GM21367 (cell line): ENCODE results near the gene SRP9.
"Not testable (repeated sequence)": the region's sequence is repeated elsewhere in the genome, so short reads cannot be mapped to it uniquely, and the experiment has no call there.

Experiments used
- ATAC-seq: cut with Tn5 transposase; IDR thresholded peaks from one replicate; pipeline ENCODE4 v1.9.1; 2021; ENCODE audit not compliant: unreplicated experiment

Gene SRP9

GRCh38 chr1:225774281-225775147, 3.1 kb upstream of the SRP9 start:
- ATAC-seq: no peak

GRCh38 chr1:225776294-225776693, 1.3 kb upstream of the SRP9 start:
- ATAC-seq: no peak

- ATAC-seq: peak; percentile 13
Measured at GRCh38 chr1:225777058-225777582, 506 bp upstream of the SRP9 start.

GRCh38 chr1:225778337-225778669, 677 bp downstream of the SRP9 start:
- no peak for ATAC-seq

- not testable (repeated sequence) for ATAC-seq
Measured at GRCh38 chr1:225779165-225779564, 1.5 kb downstream of the SRP9 start.

- ATAC-seq: no peak
Measured at GRCh38 chr1:225780134-225780533, 2.5 kb downstream of the SRP9 start.

- no peak for ATAC-seq
Measured at GRCh38 chr1:225780630-225781029, 3.0 kb downstream of the SRP9 start.

- ATAC-seq: not testable (repeated sequence)
Measured at GRCh38 chr1:225789142-225789541, 11.5 kb downstream of the SRP9 start.

GRCh38 chr1:225794954-225795353, 17.3 kb downstream of the SRP9 start:
- ATAC-seq: no peak

GRCh38 chr1:225796097-225796496, 18.5 kb downstream of the SRP9 start:
- not testable (repeated sequence) for ATAC-seq

- ATAC-seq: not testable (repeated sequence)
Measured at GRCh38 chr1:225801146-225801545, 23.5 kb downstream of the SRP9 start.

GRCh38 chr1:225806249-225806648, 28.6 kb downstream of the SRP9 start:
- ATAC-seq: no peak

- not testable (repeated sequence) for ATAC-seq
Measured at GRCh38 chr1:225806736-225807135, 29.1 kb downstream of the SRP9 start.

- ATAC-seq: no peak
Measured at GRCh38 chr1:225808136-225808535, 30.5 kb downstream of the SRP9 start.

GRCh38 chr1:225809842-225810578, 32.4 kb downstream of the SRP9 start, which contains the start of gene EPHX1:
Gene EPHX1 (plus strand): TSS chr1:225810124. CDS start chr1:225828730, 18,606 bp downstream.
- peak; percentile 99 for ATAC-seq

GRCh38 chr1:225810579-225811538, 33.2 kb downstream of the SRP9 start:
- ATAC-seq: not testable (repeated sequence)

GRCh38 chr1:225811622-225812487, 34.2 kb downstream of the SRP9 start:
- no peak for ATAC-seq

GRCh38 chr1:225812488-225813213, 35.0 kb downstream of the SRP9 start:
- ATAC-seq: no peak
